ENCODE data around the gene RASAL2.
A peak's percentile ranks its signal among the peaks of the same experiment; 100 is the strongest.
"Not testable (repeated sequence)": the region's sequence is repeated elsewhere in the genome, so short reads cannot be mapped to it uniquely, and the experiment has no call there.

Gene RASAL2

DNA sequence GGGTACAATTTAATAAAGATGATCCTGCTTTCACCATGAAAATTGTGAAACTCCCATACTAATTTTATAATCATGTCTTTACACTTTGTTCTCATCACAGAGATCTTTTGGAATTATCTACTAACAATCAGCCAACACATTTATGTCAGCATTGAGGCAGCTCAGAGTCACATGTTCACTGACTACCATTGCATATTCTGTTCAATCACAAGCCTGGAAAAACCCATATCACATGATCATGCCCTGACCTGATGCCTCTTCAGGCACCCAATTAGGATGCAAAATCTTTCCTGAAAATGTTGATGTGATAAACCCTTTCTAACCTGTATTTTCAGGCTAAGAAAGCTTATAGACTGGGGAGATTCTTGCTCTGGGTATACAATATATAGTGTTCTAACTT lies 21.6 kb upstream of the RASAL2 start:
- no peak for DNase-seq

- DNase-seq, result no peak
These were observed 18.6 kb upstream of the RASAL2 start for GRCh38 chr1:178075333-178075732.

DNA sequence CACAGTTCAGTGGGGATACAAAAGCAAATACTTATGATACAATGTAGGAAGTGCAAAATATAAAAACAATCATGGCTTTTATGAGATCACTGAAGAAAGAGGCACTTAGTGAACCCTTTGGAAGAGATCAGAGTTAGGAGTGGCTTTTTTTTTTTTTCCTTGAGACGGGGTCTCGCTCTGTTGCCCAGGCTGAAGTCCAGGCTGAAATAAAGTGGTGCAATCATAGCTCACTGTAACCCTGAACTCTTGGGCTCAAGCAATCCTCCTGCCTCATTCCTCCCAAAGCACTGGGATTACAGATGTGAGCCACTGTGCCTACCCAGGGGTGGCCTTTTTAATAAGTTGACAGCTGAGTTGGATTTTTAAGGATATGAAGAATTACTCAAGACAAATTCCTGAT lies 17.3 kb upstream of the RASAL2 start:
- no peak for DNase-seq

GRCh38 chr1:178077917-178078316 lies 16.0 kb upstream of the RASAL2 start:
- no peak for DNase-seq

DNA sequence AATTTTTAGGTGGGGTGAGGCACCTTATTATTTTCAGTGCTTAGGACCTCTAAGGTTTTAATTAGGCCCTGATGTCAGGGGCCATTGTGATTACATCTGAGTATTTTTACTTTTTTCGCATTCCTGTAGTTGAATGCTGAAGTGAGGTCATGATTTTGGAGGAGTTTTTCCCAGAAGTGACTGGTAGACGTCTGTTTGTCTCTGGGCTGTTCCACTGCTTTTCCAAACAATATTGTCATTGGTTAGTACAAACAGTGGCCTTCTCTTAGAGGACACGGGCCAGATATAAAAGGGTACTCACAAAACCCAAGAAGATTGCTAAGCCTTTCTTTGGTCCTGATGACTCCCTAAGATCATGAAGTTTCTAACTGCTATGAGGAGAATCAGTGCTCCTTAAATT lies 7.6 kb upstream of the RASAL2 start:
- no peak for DNase-seq

- no peak for DNase-seq
These were observed 7.1 kb upstream of the RASAL2 start for GRCh38 chr1:178086766-178087165.

- no peak for DNase-seq
These were observed 5.3 kb upstream of the RASAL2 start for GRCh38 chr1:178088651-178089050.

DNA sequence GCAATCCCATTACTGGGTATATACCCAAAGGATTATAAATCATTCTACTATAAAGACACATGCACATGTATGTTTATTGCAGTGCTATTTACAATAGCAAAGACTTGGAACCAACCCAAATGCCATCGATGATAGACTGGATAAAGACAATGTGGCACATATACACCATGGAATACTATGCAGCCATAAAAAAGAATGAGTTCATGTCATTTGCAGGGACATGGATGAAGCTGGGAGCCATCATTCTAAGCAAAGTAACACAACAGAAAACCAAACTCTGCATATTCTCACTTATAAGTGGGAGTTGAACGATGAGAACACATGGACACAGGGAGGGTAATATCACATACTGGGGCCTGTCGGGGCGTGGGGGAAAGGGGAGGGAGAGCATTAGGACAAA lies 2.5 kb upstream of the RASAL2 start:
- not testable (repeated sequence) for DNase-seq

- DNase-seq, result no peak
These were observed 1.7 kb upstream of the RASAL2 start for GRCh38 chr1:178091986-178092745.

- no peak for DNase-seq
These were observed 918 bp upstream of the RASAL2 start for GRCh38 chr1:178092878-178093493.

- DNase-seq, result peak; percentile 89
These were observed 382 bp upstream of the RASAL2 start for GRCh38 chr1:178093494-178093950.

GRCh38 chr1:178094739-178095645 lies 1.1 kb downstream of the RASAL2 start:
- no peak for DNase-seq

- DNase-seq, result no peak
These were observed 2.5 kb downstream of the RASAL2 start for GRCh38 chr1:178096421-178096820.

DNA sequence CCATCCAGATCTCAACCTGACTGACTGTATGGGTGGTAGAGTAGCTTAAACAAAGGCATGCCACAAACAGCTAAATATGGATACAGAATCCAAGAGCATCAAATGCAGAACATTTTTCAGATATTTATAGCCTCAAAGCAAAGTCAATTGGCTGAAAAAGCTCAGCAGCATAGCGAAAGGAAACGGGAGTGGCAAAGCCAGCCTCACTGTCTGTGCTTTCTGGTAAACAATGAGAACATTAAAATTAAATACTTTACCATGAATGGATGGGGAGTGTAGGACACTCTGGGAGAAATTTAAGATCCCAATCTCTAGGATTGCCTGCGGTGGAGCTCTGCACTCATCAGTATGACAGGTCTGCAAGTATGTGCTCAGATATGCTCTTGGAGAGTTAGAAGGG lies 4.4 kb downstream of the RASAL2 start:
- no peak for DNase-seq

DNA sequence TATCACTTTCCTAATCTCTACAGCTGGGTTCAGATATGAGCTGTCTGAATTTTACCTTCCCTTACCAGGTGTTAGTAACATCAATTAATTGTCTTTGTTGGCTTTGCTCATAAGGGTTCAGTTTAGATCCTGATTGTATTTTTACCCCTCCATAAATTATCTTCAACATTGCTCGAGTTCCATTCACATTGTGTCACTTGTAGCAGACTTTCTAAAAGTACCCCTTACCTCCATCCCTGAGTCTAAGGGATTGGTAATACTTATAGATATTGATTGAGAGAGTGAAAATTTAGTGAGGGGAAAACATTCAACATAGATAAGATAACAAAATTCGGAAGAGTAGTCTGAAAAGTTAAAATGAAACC lies 7.3 kb downstream of the RASAL2 start:
- DNase-seq, result no peak

GRCh38 chr1:178101654-178102053 lies 7.8 kb downstream of the RASAL2 start:
- no peak for DNase-seq

DNA sequence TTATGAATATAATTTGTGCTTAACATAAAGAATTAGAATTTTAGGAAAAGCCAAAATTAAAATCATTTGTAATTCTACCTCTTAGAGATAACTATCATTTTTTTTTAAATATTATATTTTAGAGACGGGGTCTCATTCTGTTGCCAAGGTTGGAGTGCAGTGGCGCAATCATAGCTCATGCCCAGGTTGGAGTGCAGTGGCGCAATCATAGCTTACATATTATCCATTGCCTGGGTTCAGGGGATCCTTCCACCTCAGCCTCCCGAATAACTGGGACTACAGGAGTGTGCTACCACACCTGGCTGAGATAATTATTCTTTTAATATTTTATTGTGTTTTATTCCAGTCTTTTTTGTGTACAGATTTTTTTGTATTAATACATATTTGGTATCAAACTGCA lies 8.3 kb downstream of the RASAL2 start:
- no peak for DNase-seq

DNA sequence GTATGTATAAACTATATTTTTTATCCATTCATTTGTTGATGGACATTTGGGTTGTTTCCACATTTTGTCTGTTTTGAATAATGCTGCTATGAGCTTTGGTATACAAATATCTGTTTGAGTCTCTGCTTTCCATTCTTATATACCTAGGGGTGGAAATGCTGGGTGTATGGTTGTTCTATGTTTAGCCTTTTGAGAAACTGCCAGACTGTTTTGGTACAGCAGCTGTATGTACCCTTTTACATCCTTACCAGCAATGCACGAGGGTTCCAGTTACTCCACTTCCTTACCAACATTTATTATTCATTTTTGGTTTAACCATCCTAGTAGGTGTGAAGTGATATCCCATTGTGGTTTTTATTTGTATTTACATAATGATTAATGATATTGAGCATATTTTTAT lies 13.9 kb downstream of the RASAL2 start:
- DNase-seq, result no peak

- no peak for DNase-seq
These were observed 15.6 kb downstream of the RASAL2 start for GRCh38 chr1:178109348-178110143.

DNA sequence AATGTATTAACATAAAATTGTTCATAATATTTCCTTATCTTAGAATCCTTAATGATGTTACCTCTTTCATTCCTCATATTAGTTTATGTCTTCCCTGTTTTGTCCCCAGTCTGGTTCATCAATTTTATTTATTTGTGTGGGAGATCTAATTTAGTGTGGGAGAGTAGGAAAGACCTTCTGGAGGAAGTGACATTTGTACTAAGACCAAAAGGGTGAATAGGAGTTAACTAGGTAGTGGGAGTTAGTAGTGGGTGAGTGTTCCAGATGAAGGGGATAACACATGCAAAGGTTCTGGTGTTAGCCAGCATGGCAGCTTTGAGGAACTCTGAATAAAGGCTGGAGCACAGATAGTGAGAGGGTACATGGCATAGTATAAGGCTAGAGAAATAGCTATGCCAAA lies 21.4 kb downstream of the RASAL2 start:
- DNase-seq, result no peak

DNA sequence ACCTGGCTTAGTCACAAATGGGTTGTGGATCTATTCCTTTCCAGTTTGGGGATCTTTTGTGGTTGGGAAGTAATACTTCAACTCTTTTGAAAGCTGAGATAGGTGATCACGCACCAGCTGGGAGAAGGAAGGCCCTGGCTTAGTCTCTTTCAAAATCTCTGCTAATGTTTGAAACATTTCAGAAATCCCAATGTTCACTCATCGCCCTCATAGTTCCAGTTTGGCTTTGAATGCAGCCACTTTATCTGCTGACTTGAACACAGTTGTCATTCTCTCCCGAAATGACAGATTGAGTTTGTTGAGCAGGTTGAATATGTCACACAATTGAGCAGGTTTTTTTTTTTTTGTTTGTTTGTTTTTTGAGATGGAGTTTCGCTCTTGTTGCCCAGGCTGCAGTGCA lies 24.6 kb downstream of the RASAL2 start:
- DNase-seq, result no peak

DNA sequence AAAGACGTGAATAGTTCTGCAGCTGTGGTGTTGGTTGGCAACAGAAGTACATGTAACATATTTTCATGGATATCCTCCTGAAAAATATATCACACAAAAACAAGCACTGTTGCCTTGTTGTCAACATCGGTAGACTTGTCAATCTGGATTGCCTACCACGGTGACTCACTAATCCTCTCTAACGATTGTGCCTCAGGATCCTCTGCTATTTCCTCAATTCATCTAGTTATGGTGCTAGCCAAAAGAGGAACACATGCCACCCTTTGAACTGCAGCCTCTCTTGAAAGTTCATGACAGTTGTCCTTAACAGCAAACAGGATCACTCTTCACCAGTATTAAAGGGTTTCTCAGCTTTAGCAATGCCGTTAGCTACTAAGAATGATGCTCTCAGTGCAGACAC lies 25.7 kb downstream of the RASAL2 start:
- DNase-seq, result no peak

GRCh38 chr1:178120088-178120487 lies 26.2 kb downstream of the RASAL2 start:
- DNase-seq, result no peak

Data from DMS 273 treated with DMSO at 0.1 percent for 48 hours (cell line).